Activated T-cell treated with anti-CD3 and anti-CD28 coated beads, Interleukin-2, amount 50 U/mL, for 24 hours (primary cell): Measurements from ENCODE around the gene CAPNS1.
"Not testable (repeated sequence)": the region's sequence is repeated elsewhere in the genome, so short reads cannot be mapped to it uniquely, and the experiment has no call there.

Source experiments
- DNase-seq: peaks from one replicate; pipeline ENCODE4 v3.0.0-alpha.2; 2020
- H3K27ac Mint-ChIP-seq: 2 replicates; pipeline ENCODE4 v1.8.0; 2020; ENCODE audit warnings: mild to moderate bottlenecking, mixed read lengths
- H3K27me3 Mint-ChIP-seq: 2 replicates; pipeline ENCODE4 v1.8.0; 2020; ENCODE audit warnings: mixed read lengths
- H3K36me3 Mint-ChIP-seq: 2 replicates; pipeline ENCODE4 v1.8.0; 2020; ENCODE audit warnings: low read depth, mixed read lengths
- H3K4me1 Mint-ChIP-seq: 2 replicates; pipeline ENCODE4 v1.8.0; 2020; ENCODE audit warnings: low read depth, mixed read lengths
- H3K4me3 Mint-ChIP-seq: 2 replicates; pipeline ENCODE4 v1.8.0; 2020; ENCODE audit warnings: mild to moderate bottlenecking, moderate library complexity, mixed read lengths
- H3K9me3 Mint-ChIP-seq: 2 replicates; pipeline ENCODE4 v1.8.0; 2020; ENCODE audit warnings: mixed read lengths

CAPNS1 gene

DNA sequence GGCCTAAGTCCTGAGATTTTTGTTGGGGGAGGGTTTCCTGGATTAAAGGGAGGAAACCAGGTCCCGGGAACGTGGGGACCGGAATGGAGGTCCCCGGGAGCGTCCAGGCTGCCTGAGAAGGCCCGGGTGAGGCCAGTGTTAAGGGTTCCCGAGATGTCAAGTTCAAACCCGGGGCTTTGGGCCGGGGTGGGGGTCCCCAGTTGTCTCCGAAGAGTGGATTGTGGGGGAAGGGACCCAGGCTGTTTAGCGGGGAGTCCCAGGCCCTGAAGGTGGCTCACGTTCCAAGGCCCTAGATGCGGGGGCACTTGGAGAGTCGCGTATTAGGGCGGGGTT, 12.1 kb downstream of the CAPNS1 start:
- Mint-ChIP-seq H3K4me3 (no peak overlapping the region), H3K27ac (no peak overlapping the region), H3K9me3 (no peaks in the 10 kb centered on the region), H3K27me3 (no peaks in the 10 kb centered on the region), H3K36me3 (peaks cover 50% of the 10 kb centered on the region), H3K4me1 (peaks cover 3% of the 10 kb centered on the region)
- DNase-seq, result no peak

GRCh38 chr19:36152352-36153091, 12.7 kb downstream of the CAPNS1 start, which contains the start of gene COX7A1:
Gene COX7A1, minus strand, starts transcription at chr19:36152447. Its CDS starts 40 bp downstream, at chr19:36152407.
- Mint-ChIP-seq H3K27ac (no peak within 1 kb of the TSS), H3K4me3 (no peak within 1 kb of the TSS), H3K9me3 (no peaks in the 10 kb centered on the region)

DNA sequence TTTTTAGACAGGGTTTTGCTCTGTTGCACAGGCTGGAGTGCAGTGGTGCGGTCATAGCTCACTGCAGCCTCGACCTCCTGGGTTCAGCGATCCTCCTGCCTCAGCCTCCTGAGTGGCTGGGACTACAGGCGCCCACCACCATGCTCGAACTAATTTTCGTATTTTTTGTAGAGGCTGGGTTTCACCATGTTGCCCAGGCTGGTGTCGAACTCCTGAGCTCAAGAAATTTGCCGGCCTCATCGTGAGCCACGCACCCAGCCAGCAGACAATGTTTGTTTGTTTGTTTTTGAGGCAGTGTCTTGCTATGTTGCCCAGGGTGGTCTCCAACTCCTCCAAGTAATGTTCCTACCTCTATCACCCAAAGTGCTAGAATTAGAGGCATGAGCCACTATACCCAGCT, 13.3 kb downstream of the CAPNS1 start:
- Mint-ChIP-seq H3K4me1 (peaks cover 3% of the 10 kb centered on the region), H3K36me3 (peaks cover 39% of the 10 kb centered on the region), H3K9me3 (no peaks in the 10 kb centered on the region), H3K27me3 (no peaks in the 10 kb centered on the region), H3K27ac (no peak overlapping the region), H3K4me3 (no peak overlapping the region)
- DNase-seq, result no peak

More at GRCh38 chr19:36152352-36153091, 12.7 kb downstream of the CAPNS1 start, which contains the start of gene COX7A1:
- H3K27me3 Mint-ChIP-seq, result no peaks in the 10 kb centered on the region
- DNase-seq, result no peak
- peaks cover 3% of the 10 kb centered on the region for H3K4me1 Mint-ChIP-seq
- peaks cover 45% of the 10 kb centered on the region for H3K36me3 Mint-ChIP-seq

DNA sequence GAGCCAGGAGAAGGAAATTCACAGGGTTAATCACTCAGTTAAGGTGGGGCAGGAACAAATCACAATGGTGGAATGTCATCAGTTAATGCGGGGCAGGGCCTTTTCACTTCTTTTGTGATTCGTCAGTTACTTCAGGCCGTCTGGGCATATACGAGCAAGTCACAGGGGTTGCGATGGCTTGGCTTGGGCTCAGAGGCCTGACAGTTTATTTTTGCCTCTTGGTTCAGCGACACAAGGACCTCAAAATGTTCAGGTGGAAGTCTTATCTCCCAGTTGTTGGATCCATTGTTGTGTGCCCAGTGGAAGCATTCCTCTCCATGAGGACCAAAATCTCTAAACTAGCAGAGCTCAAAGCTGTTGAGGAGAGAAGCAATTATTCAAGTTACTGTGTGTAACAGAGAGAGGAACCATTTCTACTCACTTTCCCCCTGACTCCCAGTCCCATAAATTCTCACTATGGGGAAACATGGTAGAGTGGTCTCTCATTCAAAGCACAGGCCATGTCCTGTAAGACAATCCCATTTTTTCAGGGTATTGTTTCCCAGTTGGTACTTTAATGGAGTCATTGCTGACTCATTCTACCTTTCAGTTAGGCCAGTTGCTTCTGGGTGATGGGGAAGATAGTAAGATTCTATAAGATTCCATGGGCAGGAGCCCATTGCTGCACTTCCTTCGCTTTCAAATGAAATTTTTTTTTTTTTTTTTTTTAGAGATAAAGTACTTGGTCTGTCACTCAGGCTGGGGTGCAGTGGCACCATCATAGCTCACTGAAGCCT, 21.1 kb downstream of the CAPNS1 start:
- peaks cover 3% of the 10 kb centered on the region for H3K36me3 Mint-ChIP-seq
- no peaks in the 10 kb centered on the region for H3K4me1 Mint-ChIP-seq
- no peaks in the 10 kb centered on the region for H3K9me3 Mint-ChIP-seq
- DNase-seq, result no peak
- H3K27me3 Mint-ChIP-seq, result no peaks in the 10 kb centered on the region
- H3K4me3 Mint-ChIP-seq, result no peak overlapping the region
- H3K27ac Mint-ChIP-seq, result no peak overlapping the region

- H3K9me3 Mint-ChIP-seq, result no peaks in the 10 kb centered on the region
- no peak overlapping the region for H3K27ac Mint-ChIP-seq
- no peaks in the 10 kb centered on the region for H3K27me3 Mint-ChIP-seq
- no peak overlapping the region for H3K4me3 Mint-ChIP-seq
- H3K4me1 Mint-ChIP-seq, result no peaks in the 10 kb centered on the region
- H3K36me3 Mint-ChIP-seq, result peaks cover 3% of the 10 kb centered on the region
- DNase-seq, result no peak
Observed at GRCh38 chr19:36163813-36164212, 23.9 kb downstream of the CAPNS1 start.

DNA sequence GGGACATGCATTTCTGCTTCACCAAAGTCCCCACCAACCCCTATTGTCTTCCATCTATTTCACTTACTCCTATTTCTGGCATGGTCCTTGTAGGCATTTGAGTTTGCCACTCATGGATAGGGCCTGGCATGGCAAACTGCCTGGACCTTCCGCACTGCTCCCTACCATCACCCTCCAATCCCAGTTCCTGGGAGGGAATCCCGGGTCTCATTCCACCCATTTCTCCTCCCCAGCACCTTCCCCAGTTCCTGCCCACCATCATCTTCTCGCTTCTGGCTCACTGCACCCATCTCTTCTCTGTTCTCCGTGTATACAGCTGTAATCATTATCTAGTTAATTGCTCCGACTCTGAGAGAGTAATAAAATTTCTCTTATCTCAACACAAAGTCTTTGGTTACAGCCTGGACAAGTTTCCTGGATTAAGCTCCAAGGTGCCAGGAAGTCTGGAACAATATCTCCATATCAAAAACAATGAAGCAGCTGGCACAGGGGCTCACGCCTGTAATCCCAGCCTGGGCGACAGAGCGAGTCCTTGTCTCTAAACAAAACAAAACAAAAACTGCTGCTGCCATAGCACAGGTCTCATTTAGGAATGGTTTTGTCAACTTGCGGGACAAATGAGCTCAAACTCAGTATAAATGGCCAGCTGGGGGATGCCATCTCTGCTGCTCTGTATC, 29.4 kb downstream of the CAPNS1 start:
- no peaks in the 10 kb centered on the region for H3K36me3 Mint-ChIP-seq
- no peak overlapping the region for H3K4me3 Mint-ChIP-seq
- no peaks in the 10 kb centered on the region for H3K9me3 Mint-ChIP-seq
- H3K27ac Mint-ChIP-seq, result no peak overlapping the region
- DNase-seq, result no peak
- no peaks in the 10 kb centered on the region for H3K27me3 Mint-ChIP-seq
- peaks cover 4% of the 10 kb centered on the region for H3K4me1 Mint-ChIP-seq

GRCh38 chr19:36172852-36173251, 33.0 kb downstream of the CAPNS1 start:
- H3K27me3 Mint-ChIP-seq, result no peaks in the 10 kb centered on the region

DNA sequence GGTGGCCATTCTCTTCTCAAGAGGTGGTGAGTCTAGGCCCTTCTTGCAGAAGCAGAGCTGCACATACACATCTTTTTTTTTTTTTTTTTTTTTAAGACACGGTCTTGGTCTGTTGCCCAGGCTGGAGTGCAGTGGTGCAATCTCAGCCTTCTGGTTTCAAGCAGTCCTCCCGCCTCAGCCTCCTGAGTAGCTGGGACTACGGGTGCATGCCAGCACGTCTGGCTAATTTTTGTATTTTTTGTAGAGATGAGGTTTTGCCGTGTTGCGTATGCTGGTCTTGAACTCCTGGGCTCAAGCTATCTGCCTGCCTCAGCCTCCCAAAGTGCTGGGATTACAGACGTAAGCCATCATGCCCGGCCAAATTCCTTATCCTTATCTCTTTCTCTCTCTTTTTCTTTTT, 34.0 kb downstream of the CAPNS1 start:
- DNase-seq, H3K9me3 Mint-ChIP-seq, H3K36me3 Mint-ChIP-seq, H3K4me3 Mint-ChIP-seq, H3K27me3 Mint-ChIP-seq, H3K27ac Mint-ChIP-seq, H3K4me1 Mint-ChIP-seq: not testable (repeated sequence)

More at GRCh38 chr19:36172852-36173251, 33.0 kb downstream of the CAPNS1 start:
- Mint-ChIP-seq H3K27ac (no peak overlapping the region), H3K9me3 (no peaks in the 10 kb centered on the region), H3K4me1 (peaks cover 4% of the 10 kb centered on the region), H3K4me3 (no peak overlapping the region), H3K36me3 (no peaks in the 10 kb centered on the region)
- no peak for DNase-seq

GRCh38 chr19:36179077-36179476, 39.2 kb downstream of the CAPNS1 start:
- H3K4me3 Mint-ChIP-seq, H3K27ac Mint-ChIP-seq, H3K4me1 Mint-ChIP-seq, H3K9me3 Mint-ChIP-seq, H3K27me3 Mint-ChIP-seq, DNase-seq: not testable (repeated sequence)
- H3K36me3 Mint-ChIP-seq, result peaks cover 18% of the 10 kb centered on the region

GRCh38 chr19:36182612-36183244, 42.9 kb downstream of the CAPNS1 start:
- Mint-ChIP-seq H3K4me3 (no peak overlapping the region), H3K27ac (no peak overlapping the region), H3K9me3 (no peaks in the 10 kb centered on the region), H3K36me3 (peaks cover 20% of the 10 kb centered on the region), H3K4me1 (no peaks in the 10 kb centered on the region), H3K27me3 (no peaks in the 10 kb centered on the region)
- DNase-seq, result no peak

DNA sequence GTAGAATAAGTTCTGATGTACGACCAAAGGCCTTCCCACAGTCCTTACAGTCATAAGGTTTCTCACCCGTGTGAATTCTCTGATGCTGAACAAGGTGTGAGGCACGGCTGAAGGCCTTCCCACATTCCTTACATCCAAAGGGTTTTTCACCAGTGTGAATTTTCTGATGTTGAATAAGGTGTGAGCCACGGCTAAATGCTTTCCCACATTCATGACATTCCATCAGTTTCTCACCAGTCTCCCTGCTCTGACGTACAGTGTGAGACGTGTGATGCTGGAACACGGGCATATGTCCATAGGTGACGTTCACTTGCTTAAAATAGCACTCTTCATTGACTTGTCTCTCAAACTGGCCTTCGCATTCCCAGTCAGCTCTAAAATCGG, 43.4 kb downstream of the CAPNS1 start:
- Mint-ChIP-seq H3K9me3 (no peaks in the 10 kb centered on the region), H3K4me3 (no peak overlapping the region), H3K27me3 (no peaks in the 10 kb centered on the region), H3K4me1 (no peaks in the 10 kb centered on the region), H3K27ac (no peak overlapping the region), H3K36me3 (peaks cover 20% of the 10 kb centered on the region)
- DNase-seq, result no peak

DNA sequence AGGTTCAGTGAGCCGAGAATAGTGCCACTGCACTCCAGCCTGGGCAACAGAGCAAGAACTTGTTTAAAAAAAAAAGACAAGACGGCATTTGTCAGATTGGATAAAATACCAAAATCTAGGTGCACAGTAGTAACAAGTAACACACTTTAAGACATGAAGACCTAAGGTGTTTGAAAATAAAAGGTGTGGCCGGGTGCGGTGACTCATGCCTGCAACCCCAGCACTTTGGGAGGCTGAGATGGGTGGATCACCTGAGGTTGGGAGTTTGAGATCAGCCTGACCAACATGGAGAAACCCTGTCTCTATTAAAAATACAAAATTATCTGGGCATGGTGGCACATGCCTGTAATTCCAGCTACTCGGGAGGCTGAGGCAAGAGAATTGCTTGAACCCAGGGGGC, 46.9 kb downstream of the CAPNS1 start:
- not testable (repeated sequence) for H3K4me3 Mint-ChIP-seq, DNase-seq, H3K4me1 Mint-ChIP-seq, H3K9me3 Mint-ChIP-seq, H3K27ac Mint-ChIP-seq, H3K27me3 Mint-ChIP-seq
- peaks cover 30% of the 10 kb centered on the region for H3K36me3 Mint-ChIP-seq

GRCh38 chr19:36196249-36196648, 56.4 kb downstream of the CAPNS1 start:
- Mint-ChIP-seq H3K9me3 (no peaks in the 10 kb centered on the region), H3K36me3 (peaks cover 42% of the 10 kb centered on the region), H3K27ac (no peak overlapping the region), H3K4me1 (no peaks in the 10 kb centered on the region), H3K4me3 (no peak overlapping the region), H3K27me3 (no peaks in the 10 kb centered on the region)
- no peak for DNase-seq

- H3K27ac Mint-ChIP-seq, result no peak overlapping the region
- peaks cover 40% of the 10 kb centered on the region for H3K36me3 Mint-ChIP-seq
- no peaks in the 10 kb centered on the region for H3K4me1 Mint-ChIP-seq
- DNase-seq, result no peak
- no peaks in the 10 kb centered on the region for H3K27me3 Mint-ChIP-seq
- no peaks in the 10 kb centered on the region for H3K9me3 Mint-ChIP-seq
- no peak overlapping the region for H3K4me3 Mint-ChIP-seq
Observed at GRCh38 chr19:36198119-36198518, 58.3 kb downstream of the CAPNS1 start.
